ENCODE results near the gene INTS4.
A peak's percentile ranks its signal among the peaks of the same experiment; 100 is the strongest.
"Not testable (repeated sequence)": the region's sequence is repeated elsewhere in the genome, so short reads cannot be mapped to it uniquely, and the experiment has no call there.

INTS4 gene

GRCh38 chr11:77994434-77995362 is at the start of gene INTS4:
TSS of gene INTS4 (minus strand) at chr11:77994668. CDS start at chr11:77994643, 25 bp downstream.
- peak; percentile 100 for DNase-seq (ENCODE audit: low spot score)

GRCh38 chr11:78041843-78042440 is 47.5 kb upstream of the INTS4 start:
- DNase-seq (ENCODE audit: low spot score) = peak; percentile 85

- not testable (repeated sequence) for DNase-seq (ENCODE audit: low spot score)
Measured at GRCh38 chr11:78041380-78041719, 46.9 kb upstream of the INTS4 start.

GRCh38 chr11:78040691-78041379 is 46.4 kb upstream of the INTS4 start:
- peak; percentile 28 for DNase-seq (ENCODE audit: low spot score)

GRCh38 chr11:78039919-78040671 is 45.6 kb upstream of the INTS4 start:
- peak; percentile 93 for DNase-seq (ENCODE audit: low spot score)

GRCh38 chr11:78039391-78039918 is 45.0 kb upstream of the INTS4 start:
- DNase-seq (ENCODE audit: low spot score) = no peak

- peak; percentile 85 for DNase-seq (ENCODE audit: low spot score)
Measured at GRCh38 chr11:78038697-78039313, 44.3 kb upstream of the INTS4 start.

- no peak for DNase-seq (ENCODE audit: low spot score)
Measured at GRCh38 chr11:78037825-78038620, 43.6 kb upstream of the INTS4 start.

GRCh38 chr11:78037056-78037455 is 42.6 kb upstream of the INTS4 start:
- DNase-seq (ENCODE audit: low spot score) = peak; percentile 22

GRCh38 chr11:78036313-78036712 is 41.8 kb upstream of the INTS4 start:
- DNase-seq (ENCODE audit: low spot score) = no peak

- no peak for DNase-seq (ENCODE audit: low spot score)
Measured at GRCh38 chr11:78034623-78035022, 40.2 kb upstream of the INTS4 start.

GRCh38 chr11:78033040-78033439 is 38.6 kb upstream of the INTS4 start:
- DNase-seq (ENCODE audit: low spot score) = no peak

- no peak for DNase-seq (ENCODE audit: low spot score)
Measured at GRCh38 chr11:78032090-78032489, 37.6 kb upstream of the INTS4 start.

GRCh38 chr11:78031629-78032028 is 37.2 kb upstream of the INTS4 start:
- DNase-seq (ENCODE audit: low spot score) = no peak

- peak; percentile 48 for DNase-seq (ENCODE audit: low spot score)
Measured at GRCh38 chr11:78030429-78031325, 36.2 kb upstream of the INTS4 start.

- DNase-seq (ENCODE audit: low spot score) = peak; percentile 64
Measured at GRCh38 chr11:78028423-78028822, 34.0 kb upstream of the INTS4 start.

GRCh38 chr11:78027759-78028158 is 33.3 kb upstream of the INTS4 start:
- DNase-seq (ENCODE audit: low spot score) = no peak

- DNase-seq (ENCODE audit: low spot score) = no peak
Measured at GRCh38 chr11:78025378-78025777, 30.9 kb upstream of the INTS4 start.

GRCh38 chr11:78023426-78023825 is 29.0 kb upstream of the INTS4 start:
- no peak for DNase-seq (ENCODE audit: low spot score)

Measured in kidney tubule cell (primary cell).